22Rv1 (cell line): ENCODE data around the gene PDIK1L.

ENCODE experiments used
- H3K27ac ChIP-seq: fragments of 450-650 bp; 2 replicates; pipeline ENCODE4 v1.5.1; 2017
- ZFX ChIP-seq: fragments of 450-650 bp; IDR thresholded peaks from 2 replicates; pipeline ENCODE4 v1.6.1; 2017; ENCODE audit warnings: antibody characterized with exemption, borderline replicate concordance
- TF ChIP-seq, protein P1 (sequence below): fragments of 450-650 bp; IDR thresholded peaks from 2 replicates; pipeline ENCODE4 v1.5.1; 2017; ENCODE audit warnings: mild to moderate bottlenecking

The PDIK1L gene

DNA sequence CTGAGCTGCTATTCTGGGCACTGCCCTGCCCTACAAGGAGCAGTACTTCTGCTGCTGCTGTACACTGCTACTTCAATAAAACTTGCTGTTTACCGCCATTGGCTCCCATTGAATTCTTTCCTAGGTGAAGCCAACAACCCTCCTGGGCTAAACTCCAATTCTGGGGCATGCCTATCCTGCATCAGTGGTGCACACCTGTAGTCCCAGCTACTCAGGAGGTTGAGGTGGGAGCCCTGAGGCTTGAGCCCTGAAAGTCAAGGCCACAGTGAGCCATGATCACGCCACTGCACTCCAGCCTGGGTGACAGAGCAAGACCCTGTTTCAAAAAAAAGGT is 21.2 kb downstream of the PDIK1L start:
- TF ChIP-seq, protein P1, sequence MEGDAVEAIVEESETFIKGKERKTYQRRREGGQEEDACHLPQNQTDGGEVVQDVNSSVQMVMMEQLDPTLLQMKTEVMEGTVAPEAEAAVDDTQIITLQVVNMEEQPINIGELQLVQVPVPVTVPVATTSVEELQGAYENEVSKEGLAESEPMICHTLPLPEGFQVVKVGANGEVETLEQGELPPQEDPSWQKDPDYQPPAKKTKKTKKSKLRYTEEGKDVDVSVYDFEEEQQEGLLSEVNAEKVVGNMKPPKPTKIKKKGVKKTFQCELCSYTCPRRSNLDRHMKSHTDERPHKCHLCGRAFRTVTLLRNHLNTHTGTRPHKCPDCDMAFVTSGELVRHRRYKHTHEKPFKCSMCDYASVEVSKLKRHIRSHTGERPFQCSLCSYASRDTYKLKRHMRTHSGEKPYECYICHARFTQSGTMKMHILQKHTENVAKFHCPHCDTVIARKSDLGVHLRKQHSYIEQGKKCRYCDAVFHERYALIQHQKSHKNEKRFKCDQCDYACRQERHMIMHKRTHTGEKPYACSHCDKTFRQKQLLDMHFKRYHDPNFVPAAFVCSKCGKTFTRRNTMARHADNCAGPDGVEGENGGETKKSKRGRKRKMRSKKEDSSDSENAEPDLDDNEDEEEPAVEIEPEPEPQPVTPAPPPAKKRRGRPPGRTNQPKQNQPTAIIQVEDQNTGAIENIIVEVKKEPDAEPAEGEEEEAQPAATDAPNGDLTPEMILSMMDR = no peak
- no peak for TF ChIP-seq ZFX
- H3K27ac ChIP-seq = no peak overlapping the region

DNA sequence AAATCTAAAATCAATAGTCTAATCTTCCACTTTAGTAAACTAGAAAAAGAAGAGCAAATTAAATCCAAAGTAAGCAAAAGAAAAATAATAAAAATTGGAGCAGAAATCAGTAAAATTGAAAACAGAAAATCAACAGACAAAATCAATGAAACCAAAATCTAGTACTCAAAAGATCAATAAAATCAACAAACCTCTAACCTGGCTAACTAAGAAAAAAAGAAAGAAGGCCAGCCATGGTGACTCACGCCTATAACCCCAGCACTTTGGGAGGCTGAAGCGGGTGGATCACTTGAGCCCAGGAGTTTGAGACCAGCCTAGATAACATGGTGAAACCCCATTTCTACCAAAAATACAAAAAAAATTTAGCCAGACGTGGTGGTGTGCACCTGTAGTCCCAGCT is 22.8 kb downstream of the PDIK1L start:
- TF ChIP-seq, protein P1 = no peak
- TF ChIP-seq ZFX = no peak
- H3K27ac ChIP-seq = no peak overlapping the region

- H3K27ac ChIP-seq = no peak overlapping the region
- TF ChIP-seq, protein P1 = no peak
- no peak for TF ChIP-seq ZFX
Measured at GRCh38 chr1:26138974-26139558, 27.4 kb downstream of the PDIK1L start.

DNA sequence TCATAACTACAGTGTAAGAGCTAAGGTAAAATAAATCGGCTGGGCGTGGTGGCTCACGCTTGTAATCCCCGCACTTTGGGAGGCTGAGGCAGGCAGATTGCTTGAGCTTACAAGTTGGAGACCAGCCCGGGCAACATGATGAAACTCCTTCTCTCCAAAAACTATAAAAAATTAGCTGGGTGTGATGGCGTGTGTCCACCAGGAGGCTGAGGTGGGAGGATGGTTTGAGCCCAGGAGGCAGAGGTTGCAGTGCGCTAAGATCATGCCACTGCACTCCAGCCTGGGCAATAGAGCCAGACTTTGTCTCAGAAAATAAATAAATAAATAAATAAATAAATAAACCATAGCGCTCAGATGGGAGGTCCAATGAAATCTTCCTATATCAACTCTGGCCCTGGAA is 30.5 kb downstream of the PDIK1L start:
- TF ChIP-seq ZFX = no peak
- TF ChIP-seq, protein P1 = no peak
- no peak overlapping the region for H3K27ac ChIP-seq

GRCh38 chr1:26145041-26145959 is 33.7 kb downstream of the PDIK1L start:
- H3K27ac ChIP-seq = no peak overlapping the region
- TF ChIP-seq, protein P1 = peak; percentile 87
- no peak for TF ChIP-seq ZFX

GRCh38 chr1:26145960-26146294 is 34.3 kb downstream of the PDIK1L start:
- H3K27ac ChIP-seq = no peak overlapping the region
- TF ChIP-seq, protein P1 = no peak
- TF ChIP-seq ZFX = no peak

DNA sequence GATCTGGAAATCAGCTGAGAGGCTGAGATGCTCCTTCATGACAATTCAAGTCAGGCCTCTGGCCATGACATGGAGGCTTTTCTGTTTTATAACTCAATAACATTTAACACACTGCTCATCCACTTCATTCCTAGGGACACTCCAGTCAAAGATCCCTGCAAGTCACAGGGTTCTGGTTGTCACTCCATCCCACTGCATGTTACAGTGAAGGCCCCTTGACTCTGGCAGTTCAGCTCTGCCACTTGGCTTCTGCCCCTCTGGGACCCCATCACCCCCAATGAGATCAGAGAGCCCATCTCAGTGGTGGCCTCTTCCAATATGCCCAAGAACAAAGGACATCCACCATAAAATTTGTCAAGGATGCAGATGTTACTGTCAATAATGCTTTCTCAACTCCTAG is 37.3 kb downstream of the PDIK1L start:
- H3K27ac ChIP-seq = no peak overlapping the region
- no peak for TF ChIP-seq ZFX
- TF ChIP-seq, protein P1 = no peak
